ENCODE data around the gene FAM110A.

DNA sequence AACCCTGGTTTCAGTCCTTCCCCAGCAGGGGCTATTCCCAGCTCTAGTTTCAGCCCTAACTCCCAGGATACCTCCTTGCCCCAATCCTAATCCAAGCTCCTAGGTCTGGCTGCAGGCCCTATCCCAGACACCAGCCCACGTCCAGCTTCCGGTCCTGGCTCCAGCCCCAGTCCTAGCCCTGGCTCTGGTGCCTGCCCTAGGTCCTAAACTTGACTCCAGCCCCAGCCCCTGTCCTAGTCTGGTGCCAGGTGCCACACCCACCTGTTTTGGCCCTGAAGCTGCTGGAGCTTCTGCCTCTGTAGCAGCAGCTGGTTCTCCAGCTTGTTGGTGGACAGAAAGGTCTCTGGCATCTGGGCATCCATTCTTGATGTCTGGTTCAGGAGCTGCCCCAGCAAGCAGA is 54.5 kb downstream of the FAM110A start:
- no peak for TF ChIP-seq SREBF2 (IDR thresholded peaks at IDR 0.05)
- TF ChIP-seq CHD4 (IDR thresholded peaks at IDR 0.05; ENCODE audit: borderline replicate concordance), result no peak
- no peak for TF ChIP-seq CTCF (IDR thresholded peaks at IDR 0.05)
- no peak for TF ChIP-seq POLR2A (IDR thresholded peaks at IDR 0.05; ENCODE audit: low read length)
- TF ChIP-seq POLR2AphosphoS2 (conservative IDR thresholded peaks at IDR 0.05; ENCODE audit: low read length), result no peak
- TF ChIP-seq JUN (IDR thresholded peaks at IDR 0.05), result no peak
- TF ChIP-seq, protein P1, sequence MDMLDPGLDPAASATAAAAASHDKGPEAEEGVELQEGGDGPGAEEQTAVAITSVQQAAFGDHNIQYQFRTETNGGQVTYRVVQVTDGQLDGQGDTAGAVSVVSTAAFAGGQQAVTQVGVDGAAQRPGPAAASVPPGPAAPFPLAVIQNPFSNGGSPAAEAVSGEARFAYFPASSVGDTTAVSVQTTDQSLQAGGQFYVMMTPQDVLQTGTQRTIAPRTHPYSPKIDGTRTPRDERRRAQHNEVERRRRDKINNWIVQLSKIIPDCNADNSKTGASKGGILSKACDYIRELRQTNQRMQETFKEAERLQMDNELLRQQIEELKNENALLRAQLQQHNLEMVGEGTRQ (IDR thresholded peaks at IDR 0.05), result no peak
- no peak for TF ChIP-seq ELK1 (IDR thresholded peaks at IDR 0.05; ENCODE audit: low read depth, low read length)
- TF ChIP-seq PBX3 (IDR thresholded peaks at IDR 0.05), result no peak
- TF ChIP-seq RAD21 (conservative IDR thresholded peaks at IDR 0.05 in 1 of 2, IDR thresholded peaks at IDR 0.05 in 1 of 2), result no peak
